Stimulated activated CD4-positive, alpha-beta T cell treated with anti-CD3 and anti-CD28 coated beads, Interleukin-2, amount 100 ng/mL, for 48 hours (primary cell): Measurements from ENCODE around the gene MOV10L1.
"Not testable (repeated sequence)": the region's sequence is repeated elsewhere in the genome, so short reads cannot be mapped to it uniquely, and the experiment has no call there.

Source experiments
- DNase-seq, 2 donors: peaks; one replicate each; pipeline ENCODE4 v3.0.0-alpha.2; 2020

MOV10L1 gene

DNA sequence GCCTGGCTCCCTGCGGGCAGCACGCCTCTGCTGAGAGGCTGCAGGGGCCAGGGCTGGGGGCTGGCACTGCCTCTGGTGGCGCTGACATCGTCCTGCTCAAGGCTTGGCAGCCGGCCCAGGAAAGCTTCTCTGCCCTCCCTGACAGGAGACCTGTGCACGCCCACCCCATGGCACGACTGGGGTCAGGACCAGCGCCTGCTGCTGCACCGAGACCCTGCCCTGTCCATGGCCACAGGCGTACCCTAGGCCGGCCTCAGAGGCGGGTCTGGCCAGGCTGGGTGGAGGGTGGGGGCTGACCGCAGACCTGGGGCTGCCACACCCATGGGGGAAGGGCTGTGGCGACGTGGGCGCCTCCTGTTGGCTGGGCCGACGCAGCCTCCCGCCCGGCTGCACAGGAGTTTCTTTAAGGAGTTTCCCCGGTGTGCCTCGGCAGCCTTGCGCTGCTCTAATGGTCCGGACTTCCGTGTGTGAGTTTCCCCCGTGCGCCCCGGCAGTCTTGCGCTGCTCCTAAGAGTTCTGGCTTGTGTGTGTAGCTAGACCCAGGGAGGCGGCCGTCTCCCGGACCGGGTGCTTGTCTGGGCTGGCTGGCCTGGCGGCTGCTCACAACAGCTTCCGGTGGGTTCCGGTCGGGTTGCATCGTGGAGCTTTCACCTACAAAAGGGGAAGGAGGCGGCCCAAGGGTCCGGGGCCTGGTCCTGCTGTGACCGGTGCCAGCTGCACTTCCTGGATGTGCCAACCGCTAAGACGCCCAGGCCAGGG is 100.6 kb downstream of the MOV10L1 start:
- peak; percentile 61 to 63 for DNase-seq

DNA sequence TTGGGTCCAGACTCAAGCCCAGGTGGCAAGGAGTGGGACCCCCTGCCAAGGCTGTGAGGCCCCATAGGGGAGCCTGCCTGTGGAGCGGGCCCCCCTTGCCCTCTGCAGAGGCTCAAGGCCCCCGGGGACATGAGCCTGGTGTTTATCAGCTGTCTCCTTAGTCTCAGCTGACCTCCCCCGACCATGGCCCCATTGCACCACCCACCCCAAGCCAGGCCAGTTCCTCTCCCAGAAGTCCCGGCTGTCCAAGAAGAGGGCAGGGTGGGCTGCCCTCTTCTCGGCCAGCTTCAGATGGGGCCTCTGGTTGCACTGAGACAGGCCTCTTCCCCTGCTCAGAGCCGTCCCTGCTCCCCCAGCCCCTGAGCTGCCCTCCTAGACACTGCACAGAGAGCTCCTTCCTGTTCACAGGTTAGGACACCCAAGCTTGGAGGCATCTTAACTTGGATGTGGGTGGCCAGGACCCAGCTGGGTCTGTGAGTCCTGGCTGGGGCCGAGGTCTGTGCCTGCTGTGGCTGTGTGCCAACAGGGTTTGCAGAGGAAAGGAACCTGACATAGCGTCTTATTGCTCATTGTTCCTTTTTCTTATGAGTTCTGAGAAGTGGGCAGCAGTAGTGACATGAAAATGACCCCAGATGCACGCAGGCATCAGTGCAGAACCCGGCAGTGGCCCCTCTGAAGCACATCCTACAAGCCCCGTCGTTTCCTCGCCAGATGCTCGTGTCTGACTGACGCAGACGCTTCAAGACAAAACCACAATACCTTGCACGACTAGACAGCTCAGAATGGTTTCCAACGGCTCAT is 101.3 kb downstream of the MOV10L1 start:
- peak; percentile 45 to 52 for DNase-seq

DNA sequence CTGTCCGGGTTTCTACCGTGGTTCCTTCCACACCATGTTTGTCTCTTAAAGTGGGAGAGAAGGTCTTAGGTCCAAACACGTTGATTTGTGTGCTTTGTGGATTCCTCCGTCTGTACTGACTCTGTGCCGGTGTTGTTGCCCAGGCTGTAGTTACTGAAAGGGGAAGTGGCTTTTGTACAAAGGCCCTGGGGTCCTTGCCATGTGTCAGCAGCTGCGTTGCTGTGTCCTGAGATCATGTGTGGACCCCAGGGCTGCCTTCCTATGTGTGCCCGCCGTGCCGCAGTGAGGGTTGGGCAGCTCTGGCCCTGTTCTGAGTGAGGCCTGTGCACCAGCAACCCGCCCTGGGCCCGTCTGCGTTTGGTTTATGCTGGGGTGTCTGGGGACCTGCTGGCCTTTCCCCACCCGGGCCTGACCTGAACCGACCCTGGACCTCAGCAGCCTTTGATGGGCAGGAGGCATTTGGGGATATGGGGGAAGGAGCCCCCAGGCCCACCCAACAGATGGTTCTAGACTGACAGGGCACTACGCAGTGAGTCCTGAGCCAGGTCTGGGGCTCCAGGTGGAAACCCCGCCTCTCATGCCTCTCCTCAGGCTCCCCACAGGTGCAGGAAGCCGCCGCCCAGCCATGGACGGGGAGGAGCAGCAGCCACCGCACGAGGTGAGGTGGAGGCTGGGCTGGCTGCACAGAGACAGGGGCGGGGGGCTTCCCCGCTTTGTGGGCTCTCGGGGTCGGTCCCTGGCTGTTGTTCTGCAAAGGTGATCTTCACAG is 102.8 kb downstream of the MOV10L1 start:
- no peak for DNase-seq

DNA sequence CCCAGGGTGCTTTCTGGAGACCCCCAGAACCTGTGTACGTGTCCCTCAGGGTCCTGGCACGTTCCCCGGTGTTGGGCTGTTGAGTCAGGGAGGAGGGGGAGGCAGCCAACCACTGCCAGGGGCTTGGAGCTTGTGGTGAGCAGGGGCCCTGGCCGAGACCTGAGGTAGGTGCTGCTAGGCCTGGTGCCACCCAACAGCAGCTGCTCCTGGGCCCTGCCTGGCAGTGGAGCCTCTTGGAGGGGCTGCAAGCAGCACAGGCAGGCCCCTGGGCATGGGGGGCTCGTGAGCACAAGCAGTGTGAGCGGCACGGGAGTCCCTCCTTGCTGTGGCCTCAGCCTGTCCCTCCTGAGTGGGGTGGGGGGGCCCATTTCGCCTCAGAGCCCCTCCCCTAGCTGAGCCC is 103.8 kb downstream of the MOV10L1 start:
- no peak for DNase-seq

DNA sequence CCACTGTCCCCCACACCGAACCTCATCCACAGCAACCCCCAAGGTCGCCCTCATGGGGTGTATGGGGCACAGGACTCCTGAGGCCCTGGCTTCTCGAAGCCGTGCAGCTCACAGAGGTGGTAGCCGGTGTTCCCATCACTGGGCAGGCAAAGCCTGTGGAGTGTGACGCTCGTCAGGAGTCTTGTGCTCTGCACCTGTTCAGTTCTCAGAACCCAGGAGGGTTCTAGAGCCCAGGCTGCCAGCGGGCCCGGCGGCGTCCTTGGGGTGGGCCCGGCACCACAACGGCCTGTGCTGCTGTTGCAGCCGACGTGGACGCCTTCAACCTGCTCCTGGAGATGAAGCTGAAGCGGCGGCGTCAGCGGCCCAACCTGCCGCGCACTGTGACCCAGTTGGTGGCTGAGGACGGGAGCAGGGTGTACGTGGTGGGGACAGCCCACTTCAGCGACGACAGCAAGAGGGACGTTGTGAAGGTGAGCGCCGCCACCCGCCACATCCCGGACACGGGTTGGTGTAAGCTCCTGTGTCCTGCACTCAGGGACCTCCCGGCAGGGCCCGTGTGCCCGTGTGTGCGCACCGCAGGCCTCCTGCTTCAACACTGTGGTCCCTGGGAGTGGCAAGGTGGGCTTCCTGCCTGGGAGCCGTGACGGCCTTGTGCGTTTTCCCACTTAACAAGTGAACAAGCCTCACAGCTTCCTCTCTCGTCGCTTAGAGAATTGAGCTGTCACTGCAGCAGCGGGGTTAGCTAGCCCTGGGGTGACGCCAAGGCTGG is 104.4 kb downstream of the MOV10L1 start:
- DNase-seq = no peak

DNA sequence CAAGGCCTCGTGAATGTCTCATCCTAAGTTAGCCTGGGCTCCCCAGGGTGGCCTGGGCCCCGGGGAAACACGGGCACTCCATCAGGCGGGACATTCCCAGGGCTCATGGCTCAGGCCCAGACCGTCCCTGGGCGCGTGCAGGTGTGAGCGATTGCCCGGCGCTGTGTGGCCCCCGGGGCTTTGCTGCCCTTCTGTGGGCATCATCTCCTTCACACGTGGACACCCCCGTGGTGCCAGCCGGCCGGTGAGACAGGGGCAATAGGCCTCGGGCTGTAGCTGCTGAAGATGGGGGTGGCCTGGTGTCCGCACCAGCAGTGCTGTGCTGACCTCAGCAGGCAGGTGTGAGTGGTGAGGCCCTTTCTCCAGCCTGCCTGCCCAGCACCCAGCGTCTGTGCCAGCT is 106.5 kb downstream of the MOV10L1 start:
- DNase-seq = no peak

DNA sequence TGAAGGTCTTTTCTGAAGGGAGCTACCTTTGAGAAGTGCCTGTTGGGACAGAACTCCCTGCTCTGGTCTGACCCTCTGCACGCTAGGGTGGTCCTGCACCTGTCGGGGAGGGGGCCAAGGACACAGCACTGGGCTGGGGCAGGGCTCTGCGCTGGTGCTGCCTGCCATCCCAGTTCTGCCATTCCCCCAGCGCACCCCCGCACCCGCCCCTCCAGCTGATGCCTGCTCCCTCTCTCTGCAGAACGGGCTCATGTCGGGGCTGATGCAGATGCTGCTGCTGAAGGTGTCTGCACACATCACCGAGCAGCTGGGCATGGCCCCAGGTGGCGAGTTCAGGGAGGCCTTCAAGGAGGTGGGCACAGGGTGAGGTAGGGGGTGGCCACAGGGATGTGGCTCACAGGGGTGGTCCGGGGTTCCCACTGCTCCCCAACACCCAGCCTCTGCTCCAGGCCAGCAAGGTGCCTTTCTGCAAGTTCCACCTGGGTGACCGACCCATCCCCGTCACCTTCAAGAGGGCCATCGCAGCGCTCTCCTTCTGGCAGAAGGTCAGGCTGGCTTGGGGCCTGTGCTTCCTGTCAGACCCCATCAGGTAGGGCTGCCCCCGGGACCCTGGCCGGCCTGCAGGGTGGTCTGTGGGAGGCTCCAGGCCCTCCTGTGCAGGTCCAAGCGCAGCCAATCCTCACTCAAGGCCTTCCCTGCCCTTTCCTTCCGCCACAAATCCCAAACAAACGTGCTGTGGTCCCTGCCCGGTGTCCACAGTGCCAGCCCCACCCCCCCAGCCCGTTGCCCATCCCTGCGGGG is 107.4 kb downstream of the MOV10L1 start:
- no peak for DNase-seq

DNA sequence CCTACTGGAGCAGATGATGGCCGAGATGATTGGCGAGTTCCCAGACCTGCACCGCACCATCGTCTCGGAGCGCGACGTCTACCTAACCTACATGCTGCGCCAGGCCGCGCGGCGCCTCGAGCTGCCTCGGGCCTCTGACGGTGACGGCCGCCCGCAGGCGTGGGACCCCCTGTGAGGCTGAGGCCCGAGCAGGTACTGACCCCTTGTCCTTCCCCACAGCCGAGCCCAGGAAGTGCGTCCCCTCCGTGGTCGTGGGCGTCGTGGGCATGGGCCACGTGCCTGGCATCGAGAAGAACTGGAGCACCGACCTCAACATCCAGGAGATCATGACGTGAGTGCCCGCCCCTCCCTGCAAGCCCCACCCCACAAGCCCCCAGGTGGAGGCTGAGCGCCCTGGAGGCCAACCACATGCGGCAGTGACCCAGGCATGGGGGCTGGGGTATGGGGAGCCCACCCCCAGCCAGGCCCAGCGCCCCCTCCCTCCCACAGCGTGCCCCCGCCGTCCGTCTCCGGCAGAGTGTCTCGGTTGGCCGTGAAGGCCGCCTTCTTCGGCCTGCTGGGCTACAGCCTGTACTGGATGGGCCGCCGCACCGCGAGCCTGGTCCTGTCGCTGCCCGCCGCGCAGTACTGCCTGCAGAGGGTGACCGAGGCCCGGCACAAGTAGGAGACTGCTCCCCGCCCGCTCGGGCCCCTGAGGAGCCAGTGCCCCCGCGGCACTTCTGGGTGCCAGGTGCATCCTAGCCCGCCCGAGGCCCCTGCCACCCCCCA is 108.2 kb downstream of the MOV10L1 start:
- no peak for DNase-seq

DNA sequence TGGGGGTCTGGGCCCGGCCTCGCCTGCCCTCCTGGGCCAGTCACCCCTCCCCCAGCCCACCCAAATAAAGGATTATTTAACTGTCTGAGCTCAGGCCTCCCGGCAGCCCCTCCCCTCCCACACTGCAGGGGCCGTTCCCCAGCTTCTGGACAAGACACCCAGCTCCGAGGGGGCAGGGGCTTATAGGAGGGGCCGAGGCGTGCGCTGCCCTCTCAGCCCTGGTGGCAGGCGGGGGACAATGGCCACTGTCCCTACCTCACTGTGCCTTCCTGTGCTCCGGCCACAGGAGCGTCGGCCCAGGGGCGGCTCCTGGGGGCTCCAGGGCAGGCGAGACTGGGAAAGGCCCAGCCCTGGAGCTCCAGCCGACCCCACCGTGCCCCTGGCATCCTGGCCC is 108.8 kb downstream of the MOV10L1 start:
- DNase-seq = no peak

DNA sequence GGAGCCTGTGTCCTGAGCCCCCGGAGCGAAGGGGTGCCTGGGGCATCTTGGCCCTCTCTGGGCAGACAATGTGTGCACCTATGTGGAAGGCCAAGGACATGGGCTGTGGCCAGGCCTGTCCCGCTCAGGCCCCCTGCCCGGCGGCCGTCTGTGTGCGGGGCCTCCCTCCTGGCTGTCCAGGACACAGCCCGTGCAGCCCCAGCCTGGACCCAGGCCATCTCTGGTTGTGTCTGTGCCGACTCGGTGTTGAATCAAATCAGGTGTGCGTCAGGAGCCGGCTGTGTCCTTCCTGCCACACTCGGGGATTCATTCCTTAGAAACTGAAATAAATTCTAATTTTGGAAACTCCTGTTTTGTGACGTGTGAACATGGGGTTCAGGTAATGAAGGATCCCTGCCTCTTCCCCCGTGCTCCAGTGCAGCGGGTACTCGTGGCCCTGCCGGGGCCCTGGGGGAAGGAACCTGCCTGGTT is 109.5 kb downstream of the MOV10L1 start:
- DNase-seq = no peak

DNA sequence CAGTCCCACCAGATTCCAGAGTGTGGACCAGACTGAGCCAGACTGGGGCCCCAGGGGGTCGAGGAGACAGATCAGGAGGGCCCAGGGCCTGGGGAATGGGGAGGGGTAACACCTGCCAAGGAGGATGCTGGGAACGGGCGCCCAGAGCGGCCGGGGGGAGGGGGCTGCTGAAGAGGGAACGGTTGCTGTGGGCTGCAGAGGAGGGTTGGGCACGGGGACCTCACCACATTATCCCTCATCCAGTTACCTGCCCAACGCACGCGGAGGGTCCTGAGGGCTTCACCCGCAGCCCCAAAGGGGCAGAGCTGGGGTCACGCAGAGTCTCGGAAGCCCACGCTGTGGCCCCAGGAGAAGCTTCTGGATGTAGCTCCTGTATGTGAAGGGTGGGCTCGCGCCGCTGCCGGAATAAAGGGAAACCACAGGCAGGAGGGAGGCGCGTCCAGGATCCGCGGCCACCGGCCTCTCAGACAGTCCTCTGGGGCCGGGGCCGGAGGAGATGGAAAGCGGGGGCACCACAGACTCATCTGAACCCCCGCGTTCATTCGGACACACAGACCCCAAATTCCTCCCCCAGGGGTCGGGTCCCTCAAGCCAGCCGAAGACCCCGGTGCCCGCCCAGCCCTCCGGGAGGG is 110.1 kb downstream of the MOV10L1 start:
- DNase-seq = no peak

DNA sequence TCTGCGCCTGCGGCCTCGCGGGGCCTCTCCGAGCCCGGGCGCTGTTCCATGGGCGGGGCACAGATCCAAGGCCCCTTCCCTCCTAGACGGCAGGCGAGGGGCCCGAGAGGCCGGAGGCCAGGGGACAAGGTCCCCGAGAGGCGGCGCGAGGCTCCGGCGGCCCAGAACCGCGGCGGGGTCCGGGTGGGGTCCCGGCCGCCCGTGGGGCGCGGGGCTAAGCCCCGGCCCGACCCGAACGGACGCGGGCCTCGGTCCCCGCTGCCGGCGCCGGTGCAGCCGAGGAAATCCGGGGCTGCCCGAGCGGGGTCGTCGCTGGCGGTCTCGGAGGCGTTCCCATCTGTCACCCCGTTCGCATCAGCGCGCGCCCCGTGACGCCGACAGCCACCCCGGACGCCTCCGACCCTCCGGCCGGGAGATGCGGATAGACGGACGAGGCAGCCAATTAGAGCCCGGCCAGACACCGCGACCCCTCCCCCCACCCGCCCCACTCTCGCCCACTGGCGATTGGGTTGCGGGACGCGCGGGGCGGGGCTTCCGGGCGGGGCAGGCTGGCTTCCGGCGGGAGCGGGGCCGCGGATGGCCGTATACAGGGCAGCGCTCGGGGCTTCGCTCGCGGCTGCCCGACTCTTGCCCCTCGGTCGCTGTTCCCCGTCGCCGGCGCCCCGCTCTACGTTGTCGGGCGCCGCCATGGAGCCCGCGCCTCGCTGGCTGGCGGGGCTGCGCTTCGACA is 110.8 kb downstream of the MOV10L1 start, which contains the start of gene SELENOO:
TSS of gene SELENOO (plus strand) at position 551 of the 730 bp plus-strand sequence. CDS start at position 577, 26 bp downstream.
- DNase-seq = peak; percentile 89 to 90

DNA sequence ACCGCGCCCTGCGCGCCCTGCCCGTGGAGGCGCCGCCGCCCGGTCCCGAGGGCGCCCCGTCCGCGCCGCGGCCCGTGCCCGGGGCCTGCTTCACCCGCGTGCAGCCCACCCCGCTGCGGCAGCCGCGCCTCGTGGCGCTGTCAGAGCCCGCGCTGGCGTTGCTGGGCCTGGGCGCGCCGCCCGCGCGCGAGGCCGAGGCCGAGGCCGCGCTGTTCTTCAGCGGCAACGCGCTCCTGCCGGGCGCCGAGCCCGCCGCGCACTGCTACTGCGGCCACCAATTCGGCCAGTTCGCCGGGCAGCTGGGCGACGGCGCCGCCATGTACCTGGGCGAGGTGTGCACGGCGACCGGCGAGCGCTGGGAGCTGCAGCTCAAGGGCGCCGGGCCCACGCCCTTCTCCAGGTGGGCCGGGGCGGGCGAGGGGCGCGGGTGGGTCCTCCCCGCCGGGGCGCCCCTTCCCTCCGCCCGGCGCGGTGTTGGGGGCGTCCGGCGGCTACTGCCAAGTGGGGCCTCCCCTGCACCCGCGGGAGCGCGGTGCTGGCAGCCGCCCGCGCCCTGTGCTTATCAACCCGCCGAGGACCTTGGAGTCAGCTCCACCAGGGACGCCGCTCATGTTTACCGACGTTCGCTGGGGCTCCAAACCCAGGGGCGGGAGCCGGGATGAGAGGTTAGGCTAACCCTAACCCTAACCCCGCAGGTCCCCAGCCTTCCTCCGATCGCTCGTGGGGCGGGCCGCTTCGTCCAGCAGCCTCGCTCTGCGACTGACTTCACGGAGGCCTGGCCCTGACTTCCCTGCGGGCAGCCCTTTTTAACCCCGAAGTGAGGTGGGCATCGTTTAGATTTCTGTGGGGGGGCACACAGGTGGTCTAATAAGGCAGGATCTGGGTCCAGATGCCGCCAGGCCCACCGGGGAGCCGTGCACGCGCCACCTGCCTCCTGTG is 111.7 kb downstream of the MOV10L1 start:
- no peak for DNase-seq

DNA sequence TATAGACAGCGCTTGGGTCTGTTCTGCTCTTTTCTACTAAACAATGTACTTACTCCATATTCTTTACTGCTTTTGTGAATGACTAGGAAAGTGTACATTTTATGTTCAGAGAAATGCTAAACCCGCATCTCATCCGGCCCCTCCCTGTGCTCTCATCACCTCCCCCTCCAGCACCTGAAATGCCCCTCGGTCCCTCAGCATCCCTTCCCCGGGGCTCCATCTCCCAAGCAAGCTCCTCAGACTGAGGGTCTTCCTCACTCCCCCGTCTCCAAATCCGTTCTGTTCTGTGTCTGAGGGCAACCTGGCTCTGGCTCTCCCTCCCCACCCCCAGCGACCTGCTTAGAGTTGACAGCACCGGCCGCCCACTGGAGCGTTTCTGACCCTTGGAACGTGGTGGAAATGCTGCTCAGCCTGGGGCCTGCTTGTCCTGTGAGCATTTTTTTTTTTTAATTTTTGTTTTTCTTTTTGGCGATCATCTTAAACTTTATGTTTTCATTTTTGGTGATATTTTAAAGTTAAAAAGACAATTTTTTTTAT is 112.4 kb downstream of the MOV10L1 start:
- no peak for DNase-seq

DNA sequence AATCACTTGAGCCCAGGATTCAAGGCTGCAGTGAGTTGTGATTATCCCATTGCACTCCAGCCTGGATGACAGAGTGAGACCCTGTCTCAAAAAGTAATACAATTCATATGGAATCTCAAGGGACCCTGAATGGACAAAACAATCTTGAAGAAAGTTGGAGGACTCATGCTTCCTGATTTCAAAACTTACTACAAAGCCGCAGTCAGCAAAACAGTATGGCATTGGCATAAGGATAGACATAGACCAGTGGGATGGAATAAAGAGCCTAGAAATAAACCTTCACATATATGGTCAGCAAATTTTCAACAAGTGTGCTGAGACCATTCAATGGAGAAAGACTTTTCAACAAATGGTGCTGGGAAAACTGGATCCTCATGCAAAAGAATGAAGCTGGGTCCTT is 113.5 kb downstream of the MOV10L1 start:
- DNase-seq = no peak

DNA sequence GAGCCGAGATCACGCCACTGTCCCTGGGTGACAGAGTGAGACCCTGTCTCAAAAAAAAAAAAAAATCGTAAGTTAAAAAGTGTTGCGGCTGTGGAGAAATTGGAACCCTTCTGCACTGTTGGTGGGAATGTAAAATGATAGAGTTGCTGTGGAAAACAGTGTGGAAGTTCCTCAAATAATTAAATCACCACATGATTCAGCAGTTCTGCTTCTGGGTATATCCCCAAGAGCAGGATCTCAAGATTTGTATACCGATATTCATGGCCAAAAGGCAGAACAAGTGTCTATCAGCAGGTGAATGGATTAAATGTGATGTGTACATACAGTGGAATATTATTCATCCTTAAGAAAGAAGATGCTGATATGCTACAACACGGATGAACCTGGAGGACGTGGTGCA is 114.8 kb downstream of the MOV10L1 start:
- no peak for DNase-seq

DNA sequence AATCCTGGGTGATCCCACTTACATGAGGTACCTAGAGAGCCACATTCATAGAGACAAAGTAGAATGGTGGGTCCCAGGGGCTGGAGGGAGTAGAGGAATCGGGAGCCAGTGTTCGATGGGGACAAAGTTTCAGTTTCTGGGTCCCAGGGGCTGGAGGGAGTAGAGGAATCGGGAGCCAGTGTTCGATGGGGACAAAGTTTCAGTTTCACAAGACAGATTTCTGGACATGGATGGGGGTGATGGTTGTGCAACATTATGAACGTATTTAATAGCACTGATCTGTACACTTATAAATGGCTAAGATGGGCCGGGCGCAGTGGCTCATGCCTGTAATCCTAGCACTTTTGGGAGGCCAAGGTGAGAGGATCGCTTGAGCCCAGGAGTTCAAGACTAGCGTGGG is 115.2 kb downstream of the MOV10L1 start:
- DNase-seq = not testable (repeated sequence)
